ENCODE measurements around the gene PDGFRB.
A peak's percentile ranks its signal among the peaks of the same experiment; 100 is the strongest.

PDGFRB gene

DNA sequence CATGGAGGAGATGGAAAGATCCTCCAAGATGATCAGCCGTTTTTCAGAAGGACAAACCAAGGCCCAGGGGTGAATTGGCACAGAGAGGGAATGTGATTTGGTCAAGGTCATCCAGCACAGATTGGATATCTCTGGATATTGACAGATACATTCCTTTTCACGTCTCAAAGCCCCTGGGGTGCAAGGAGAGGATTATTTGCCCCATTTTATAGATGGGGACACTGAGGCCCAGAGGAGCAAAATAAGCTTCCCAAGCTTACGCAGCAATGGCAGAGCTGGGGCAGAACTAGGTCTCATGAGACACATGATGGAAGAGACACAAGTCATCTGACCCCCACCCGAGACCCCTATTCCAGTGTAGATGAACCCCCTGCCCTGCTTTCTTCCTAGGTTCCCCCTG, 895 bp upstream of the PDGFRB start:
- TF ChIP-seq JUND (IDR thresholded peaks at IDR 0.05; ENCODE audit: low read depth): no peak
- DNase-seq (ENCODE audit: low read depth in 1 of 2, low spot score in 1 of 2): no peak
- in situ Hi-C loops (cut with HindIII; ENCODE audit: low pct_unique_long_range_greater_than_20kb, low sequenced_read_pairs): no loop called here

DNA sequence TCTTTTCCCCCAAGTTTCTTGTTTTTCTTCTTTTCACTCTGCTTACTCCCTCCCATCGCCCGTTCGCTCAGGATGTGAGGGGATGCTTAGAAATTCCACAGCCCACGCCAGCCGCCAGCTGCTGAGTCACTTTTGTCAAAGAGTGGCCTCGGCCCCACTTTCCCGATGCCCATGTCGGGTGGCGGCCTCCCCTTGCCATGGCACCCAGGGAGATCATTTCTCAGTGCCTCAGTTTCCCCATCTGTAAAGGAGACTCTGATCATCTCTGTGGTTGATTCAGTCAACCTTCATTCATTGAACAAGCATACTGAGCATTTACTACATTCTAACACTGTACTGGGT, 353 bp upstream of the PDGFRB start:
- in situ Hi-C loops (cut with HindIII; ENCODE audit: low pct_unique_long_range_greater_than_20kb, low sequenced_read_pairs): no loop called here
- no peak for TF ChIP-seq JUND (IDR thresholded peaks at IDR 0.05; ENCODE audit: low read depth)
- no peak for DNase-seq (ENCODE audit: low read depth in 1 of 2, low spot score in 1 of 2)

DNA sequence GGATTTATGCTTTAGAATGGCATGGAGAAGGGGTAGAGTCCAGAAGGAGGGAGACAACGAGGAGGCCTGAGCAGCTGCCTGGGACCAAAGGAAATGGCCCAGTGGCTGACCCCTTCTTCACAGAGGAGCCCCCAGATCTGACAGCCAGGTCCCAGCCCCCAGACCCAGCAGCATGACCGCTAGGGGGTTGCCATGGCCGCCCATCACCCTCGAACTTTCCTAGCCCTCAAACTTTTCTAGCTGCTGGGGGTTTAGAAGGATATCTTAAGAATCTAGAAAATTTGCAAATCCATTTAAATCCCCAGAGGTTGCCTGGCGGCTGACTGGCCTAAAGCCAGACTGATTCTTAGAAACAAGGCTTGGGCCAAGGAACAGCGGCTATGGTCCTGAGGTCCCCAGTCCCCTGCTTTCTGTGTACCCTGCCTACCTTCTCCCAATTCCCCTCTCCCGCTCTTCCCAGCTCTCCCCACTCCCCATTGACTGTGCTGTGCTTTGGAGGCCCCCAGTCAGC, 972 bp downstream of the PDGFRB start:
- in situ Hi-C loops (cut with HindIII; ENCODE audit: low pct_unique_long_range_greater_than_20kb, low sequenced_read_pairs): no loop called here
- TF ChIP-seq JUND (IDR thresholded peaks at IDR 0.05; ENCODE audit: low read depth): no peak
- DNase-seq (ENCODE audit: low read depth in 1 of 2, low spot score in 1 of 2): no peak

DNA sequence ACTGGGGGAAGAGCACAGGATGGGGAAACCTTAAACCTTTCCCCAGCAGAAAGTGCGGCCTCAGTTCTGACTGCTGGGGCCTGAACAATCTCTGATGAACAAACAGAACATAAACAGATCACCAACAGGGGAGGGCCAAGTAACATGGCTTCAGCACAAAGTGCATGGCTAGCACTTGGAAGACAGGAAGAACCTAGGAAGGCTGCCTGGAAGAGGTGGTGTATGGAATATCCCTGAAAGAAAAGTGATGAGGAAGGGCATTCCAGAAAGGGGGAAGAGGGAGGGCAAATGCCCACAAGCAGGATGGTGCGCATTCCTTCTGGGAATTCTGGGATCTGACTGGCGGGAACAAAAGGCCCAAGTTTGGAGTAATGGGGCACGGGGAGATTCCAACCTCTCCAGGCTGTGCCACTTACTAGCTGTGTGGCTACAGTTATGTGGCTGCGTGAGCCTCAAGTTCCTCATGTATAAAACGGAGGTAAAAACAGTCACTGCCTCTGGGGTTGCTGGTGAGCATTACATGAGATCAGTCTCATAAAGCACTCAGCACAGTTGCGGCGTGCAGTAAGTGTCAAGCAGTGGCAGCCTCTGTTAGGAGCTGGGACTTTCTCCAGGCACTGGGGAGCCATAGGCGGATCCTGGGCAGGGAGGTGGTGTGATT, 1.6 kb downstream of the PDGFRB start:
- in situ Hi-C loops (cut with HindIII; ENCODE audit: low pct_unique_long_range_greater_than_20kb, low sequenced_read_pairs): no loop called here
- peak in 1 of 2 experiments; percentile 44 for DNase-seq (ENCODE audit: low read depth in 1 of 2, low spot score in 1 of 2)
- TF ChIP-seq JUND (IDR thresholded peaks at IDR 0.05; ENCODE audit: low read depth): no peak

DNA sequence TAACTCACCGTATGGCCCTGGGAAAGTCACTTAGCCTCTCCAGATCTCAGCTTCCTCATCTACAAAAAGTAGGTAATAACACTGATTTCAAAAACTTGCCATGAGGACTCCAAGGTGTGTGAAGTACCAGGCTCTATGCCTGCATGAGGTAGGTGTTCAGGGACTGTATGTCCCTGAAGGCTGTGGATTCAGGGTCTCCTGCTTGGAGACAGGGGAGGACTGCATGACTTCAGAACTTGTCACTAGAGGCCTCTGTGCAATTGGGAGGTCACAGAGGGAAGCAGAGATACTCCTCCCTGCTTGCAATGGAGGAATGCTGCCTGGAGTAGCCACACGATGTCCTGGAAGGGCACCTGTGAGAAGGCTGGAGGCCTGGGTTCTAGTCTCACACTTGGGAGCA, 2.2 kb downstream of the PDGFRB start:
- in situ Hi-C loops (cut with HindIII; ENCODE audit: low pct_unique_long_range_greater_than_20kb, low sequenced_read_pairs): no loop called here

DNA sequence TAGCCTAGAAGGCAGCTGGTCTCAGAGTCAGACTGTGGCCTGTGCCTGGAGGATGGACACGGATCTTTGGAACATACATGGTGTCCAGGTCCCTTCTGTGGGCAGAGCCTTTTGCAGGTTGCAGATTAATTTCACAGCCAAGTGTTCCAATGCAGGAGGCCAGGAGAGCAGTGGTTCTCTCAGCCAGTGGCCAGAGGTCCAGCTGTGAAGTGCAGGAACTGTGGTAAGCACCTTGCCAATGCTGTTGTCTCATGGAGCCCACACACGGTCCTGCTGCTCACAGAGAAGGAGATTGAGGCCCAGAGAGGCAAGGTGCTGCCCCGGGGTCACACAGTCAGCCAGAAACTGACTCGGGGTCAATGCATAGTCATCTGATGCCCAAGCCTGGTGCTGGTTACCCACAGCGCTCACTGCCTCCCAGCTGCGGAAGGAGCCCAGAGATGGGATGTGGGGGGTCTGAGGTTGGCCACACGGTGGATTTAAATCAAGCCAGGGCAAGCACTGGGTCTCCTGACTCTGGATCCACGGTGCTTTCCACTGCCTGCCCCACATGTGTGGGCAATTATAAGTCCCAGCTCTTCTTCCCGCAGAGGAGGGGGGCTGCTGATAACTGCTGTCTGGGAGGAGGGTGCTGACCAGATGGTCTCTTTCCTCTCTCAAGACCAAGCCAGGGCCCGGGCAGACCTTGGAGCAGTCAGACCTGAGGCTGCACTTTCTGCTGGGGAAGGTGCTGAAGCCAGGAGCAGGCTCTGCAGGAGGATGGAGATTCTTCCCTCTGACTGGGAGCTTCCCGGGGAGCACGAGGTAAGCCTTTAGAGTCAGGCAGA, 2.8 kb downstream of the PDGFRB start:
- in situ Hi-C loops (cut with HindIII; ENCODE audit: low pct_unique_long_range_greater_than_20kb, low sequenced_read_pairs): no loop called here
- no peak for DNase-seq (ENCODE audit: low read depth in 1 of 2, low spot score in 1 of 2)
- no peak for TF ChIP-seq JUND (IDR thresholded peaks at IDR 0.05; ENCODE audit: low read depth)

More for the DNA sequence above, 2.2 kb downstream of the PDGFRB start:
- no peak for DNase-seq (ENCODE audit: low read depth in 1 of 2, low spot score in 1 of 2)
- TF ChIP-seq JUND (IDR thresholded peaks at IDR 0.05; ENCODE audit: low read depth): no peak

DNA sequence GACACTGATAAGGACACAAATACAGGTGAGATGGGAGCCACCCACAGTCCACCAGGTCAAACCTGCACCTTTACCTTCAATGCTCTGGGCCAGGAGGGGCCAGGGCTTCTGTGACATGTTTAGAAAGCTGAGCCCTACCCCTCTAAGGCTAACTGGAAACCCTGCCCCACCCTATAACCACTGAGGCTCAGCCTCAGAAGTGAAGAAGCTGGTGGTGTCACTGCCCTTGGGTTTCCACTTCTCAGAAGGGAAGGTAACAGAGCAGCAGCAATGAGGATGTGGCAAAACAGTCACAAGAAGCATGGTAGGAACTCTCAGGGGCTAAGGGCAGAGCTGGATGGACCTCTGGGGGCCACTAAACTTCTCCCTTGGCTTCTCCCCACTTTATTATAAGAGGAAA, 6.0 kb downstream of the PDGFRB start:
- in situ Hi-C loops (cut with HindIII; ENCODE audit: low pct_unique_long_range_greater_than_20kb, low sequenced_read_pairs): no loop called here
- DNase-seq (ENCODE audit: low read depth in 1 of 2, low spot score in 1 of 2): no peak
- no peak for TF ChIP-seq JUND (IDR thresholded peaks at IDR 0.05; ENCODE audit: low read depth)

DNA sequence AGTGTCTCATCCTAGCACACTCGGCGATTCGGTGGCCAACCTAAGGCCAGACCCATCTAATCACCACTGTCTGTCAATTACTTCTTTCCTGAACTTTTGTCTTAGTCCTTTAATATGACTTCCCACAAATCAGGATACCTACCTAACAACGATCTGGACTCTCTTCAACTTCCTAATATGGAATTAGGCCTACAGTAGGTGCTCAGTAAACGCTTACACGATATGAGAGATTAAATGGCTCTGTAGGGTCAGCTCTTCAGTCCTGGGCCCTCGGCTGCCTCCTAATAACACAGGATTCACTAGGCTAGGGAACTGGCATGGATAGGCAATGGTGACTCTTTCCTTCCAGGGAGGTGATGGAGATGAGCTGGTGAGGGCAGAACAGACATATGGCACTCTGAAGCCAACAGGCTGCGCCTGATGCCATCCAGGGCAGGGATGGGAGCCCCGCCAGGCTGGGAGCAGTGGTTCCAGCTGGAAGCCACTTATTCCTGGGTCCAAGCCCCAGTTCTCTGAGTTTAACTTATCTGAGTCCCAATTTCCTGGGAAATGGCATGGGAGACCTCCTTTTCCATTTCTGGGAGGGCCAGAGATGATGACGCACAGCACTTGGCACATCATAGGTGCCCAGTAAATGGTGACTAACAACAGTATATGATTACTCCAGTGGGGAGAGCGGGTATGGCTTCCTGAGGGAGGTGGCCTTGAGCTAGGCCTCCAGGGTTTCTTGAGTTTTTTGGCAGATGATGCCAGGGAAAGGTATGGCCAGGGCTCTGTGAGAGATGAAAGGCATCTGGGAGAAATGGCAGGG, 7.3 kb downstream of the PDGFRB start:
- DNase-seq (ENCODE audit: low read depth in 1 of 2, low spot score in 1 of 2): no peak
- no peak for TF ChIP-seq JUND (IDR thresholded peaks at IDR 0.05; ENCODE audit: low read depth)
- in situ Hi-C loops (cut with HindIII; ENCODE audit: low pct_unique_long_range_greater_than_20kb, low sequenced_read_pairs): no loop called here

DNA sequence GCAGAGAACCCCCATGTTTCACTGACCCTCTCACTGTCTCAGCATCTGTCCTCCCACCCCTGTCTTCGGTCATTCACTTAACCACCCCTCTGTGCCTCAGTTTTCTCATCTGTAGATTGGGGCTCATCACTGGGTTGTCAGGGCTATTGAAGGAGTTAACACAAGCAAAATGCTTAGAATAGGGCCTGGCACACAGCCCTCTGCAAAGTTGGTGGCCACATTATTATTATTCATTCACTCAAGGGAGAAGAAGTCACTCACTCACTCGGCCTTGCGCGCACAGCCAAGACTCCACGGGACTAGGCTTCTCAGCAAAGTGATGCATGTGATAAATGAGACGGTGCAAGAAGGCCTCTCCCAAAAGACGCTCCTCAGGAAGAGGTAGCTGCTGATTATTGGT, 8.0 kb downstream of the PDGFRB start:
- no peak for TF ChIP-seq JUND (IDR thresholded peaks at IDR 0.05; ENCODE audit: low read depth)
- no peak for DNase-seq (ENCODE audit: low read depth in 1 of 2, low spot score in 1 of 2)
- in situ Hi-C loops (cut with HindIII; ENCODE audit: low pct_unique_long_range_greater_than_20kb, low sequenced_read_pairs): no loop called here

DNA sequence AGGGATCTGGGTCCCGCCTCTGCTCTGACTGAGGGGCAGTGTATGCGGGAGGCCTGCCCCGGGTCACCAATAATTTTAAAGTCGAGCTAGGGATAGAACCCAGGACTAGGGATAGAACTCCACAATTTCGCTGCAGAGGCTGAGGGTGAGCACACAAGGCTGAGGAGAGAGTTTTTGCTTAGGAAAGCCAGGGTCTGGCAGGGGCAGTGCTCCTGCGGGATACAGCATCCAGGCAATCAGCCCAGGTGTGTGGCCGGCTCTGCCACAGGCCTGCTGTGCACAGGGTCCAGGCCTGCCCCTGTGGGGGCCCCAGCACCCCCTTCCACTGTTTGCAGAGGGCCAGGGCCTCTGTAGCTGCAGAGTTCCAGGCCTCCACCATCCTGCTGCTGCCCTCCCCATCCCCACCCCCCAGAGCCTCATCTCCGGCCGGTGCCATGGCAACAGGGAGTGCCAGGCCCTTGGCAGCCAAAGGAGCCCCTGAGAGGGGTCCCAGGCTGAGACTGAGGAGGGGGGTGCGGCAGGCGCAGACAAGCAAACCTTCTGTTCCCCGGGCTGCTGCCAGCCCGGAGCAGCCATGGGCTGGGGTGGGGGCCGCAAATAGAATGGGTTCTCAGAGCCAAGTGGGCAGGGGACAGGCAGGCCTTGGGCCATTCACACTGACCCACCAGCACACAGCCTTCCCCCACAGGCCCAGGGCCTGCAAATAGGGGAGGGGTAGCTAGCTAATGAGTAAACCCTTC, 8.6 kb downstream of the PDGFRB start:
- no peak for TF ChIP-seq JUND (IDR thresholded peaks at IDR 0.05; ENCODE audit: low read depth)
- DNase-seq (ENCODE audit: low read depth in 1 of 2, low spot score in 1 of 2): no peak
- in situ Hi-C loops (cut with HindIII; ENCODE audit: low pct_unique_long_range_greater_than_20kb, low sequenced_read_pairs): no loop called here

DNA sequence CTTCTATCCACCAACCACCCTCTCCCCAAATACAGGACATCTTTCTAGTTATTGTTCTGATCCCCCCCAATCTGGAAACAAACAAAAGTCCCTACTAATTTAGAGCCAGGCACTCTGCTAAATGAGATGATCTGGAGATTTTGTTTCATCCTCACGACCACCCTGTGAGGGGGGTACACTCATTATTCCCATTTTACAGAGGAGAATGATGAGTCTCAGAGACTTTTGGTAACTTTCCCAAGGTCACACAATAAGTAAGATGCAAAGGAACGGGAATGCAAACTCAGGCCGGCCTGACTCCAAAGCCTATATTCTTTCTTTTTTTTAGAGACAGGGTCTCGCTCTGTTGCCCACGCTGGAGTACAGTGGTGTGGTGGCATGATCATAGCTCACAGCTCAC, 9.4 kb downstream of the PDGFRB start:
- no peak for TF ChIP-seq JUND (IDR thresholded peaks at IDR 0.05; ENCODE audit: low read depth)
- DNase-seq (ENCODE audit: low read depth in 1 of 2, low spot score in 1 of 2): no peak
- in situ Hi-C loops (cut with HindIII; ENCODE audit: low pct_unique_long_range_greater_than_20kb, low sequenced_read_pairs): no loop called here

DNA sequence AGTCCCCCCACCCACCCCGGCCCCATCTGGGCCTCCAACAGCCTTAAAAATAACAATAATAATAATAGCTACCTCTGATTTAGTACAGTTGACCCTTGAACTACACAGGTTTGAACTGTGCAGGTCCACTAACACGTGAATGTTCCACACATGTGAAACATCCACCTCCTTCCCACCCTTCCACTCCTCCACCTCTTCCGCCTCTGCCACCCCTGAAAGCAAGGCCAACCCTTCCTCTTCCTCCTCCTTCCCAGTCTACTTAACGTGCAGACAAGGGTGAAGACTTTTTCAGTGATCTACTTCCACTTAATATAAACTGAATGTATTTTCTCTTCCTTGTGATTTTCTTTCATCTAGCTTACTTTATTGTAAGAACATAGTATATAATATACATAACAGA, 10.8 kb downstream of the PDGFRB start:
- DNase-seq (ENCODE audit: low read depth in 1 of 2, low spot score in 1 of 2): no peak
- TF ChIP-seq JUND (IDR thresholded peaks at IDR 0.05; ENCODE audit: low read depth): no peak
- in situ Hi-C loops (cut with HindIII; ENCODE audit: low pct_unique_long_range_greater_than_20kb, low sequenced_read_pairs): no loop called here
